Measurements from ENCODE around the gene AWAT2.

DNA sequence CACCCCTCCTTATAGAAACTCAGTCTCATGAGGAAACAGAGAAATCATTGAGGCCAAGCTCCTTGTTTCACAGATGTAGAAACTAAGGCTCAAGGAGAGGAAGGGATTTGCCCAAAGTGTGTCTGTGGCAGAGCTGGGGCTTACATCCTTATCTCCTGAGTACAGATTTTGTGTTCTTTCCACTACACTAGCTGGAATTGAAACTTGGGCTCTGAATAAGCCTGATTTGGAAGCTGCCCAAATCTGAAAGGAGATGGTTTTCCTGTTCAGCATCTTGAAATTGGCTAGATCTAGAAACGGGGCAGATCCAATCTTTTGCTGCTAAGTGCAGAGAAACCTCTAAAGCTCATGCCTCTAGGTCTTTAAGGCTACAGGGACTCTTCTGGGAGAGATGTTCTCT lies 24.3 kb downstream of the AWAT2 start:
- TF ChIP-seq, protein P1, sequence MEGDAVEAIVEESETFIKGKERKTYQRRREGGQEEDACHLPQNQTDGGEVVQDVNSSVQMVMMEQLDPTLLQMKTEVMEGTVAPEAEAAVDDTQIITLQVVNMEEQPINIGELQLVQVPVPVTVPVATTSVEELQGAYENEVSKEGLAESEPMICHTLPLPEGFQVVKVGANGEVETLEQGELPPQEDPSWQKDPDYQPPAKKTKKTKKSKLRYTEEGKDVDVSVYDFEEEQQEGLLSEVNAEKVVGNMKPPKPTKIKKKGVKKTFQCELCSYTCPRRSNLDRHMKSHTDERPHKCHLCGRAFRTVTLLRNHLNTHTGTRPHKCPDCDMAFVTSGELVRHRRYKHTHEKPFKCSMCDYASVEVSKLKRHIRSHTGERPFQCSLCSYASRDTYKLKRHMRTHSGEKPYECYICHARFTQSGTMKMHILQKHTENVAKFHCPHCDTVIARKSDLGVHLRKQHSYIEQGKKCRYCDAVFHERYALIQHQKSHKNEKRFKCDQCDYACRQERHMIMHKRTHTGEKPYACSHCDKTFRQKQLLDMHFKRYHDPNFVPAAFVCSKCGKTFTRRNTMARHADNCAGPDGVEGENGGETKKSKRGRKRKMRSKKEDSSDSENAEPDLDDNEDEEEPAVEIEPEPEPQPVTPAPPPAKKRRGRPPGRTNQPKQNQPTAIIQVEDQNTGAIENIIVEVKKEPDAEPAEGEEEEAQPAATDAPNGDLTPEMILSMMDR (IDR thresholded peaks at IDR 0.05), result no peak
- no peak for TF ChIP-seq POLR2A (IDR thresholded peaks at IDR 0.05)

Data from esophagus squamous epithelium (tissue), 4 donors.